HL-60 (cell line): ENCODE results near the gene BROX.

Experiments used
- DNase-seq, 2 experiments: peaks; one replicate each; pipeline ENCODE4 v3.0.0-alpha.2; 2010 to 2020; ENCODE audit warnings: low read depth in 1 of 2, low spot score in 1 of 2
- H3K27ac ChIP-seq: fragments of 250-450 bp; sonication (Bioruptor Pico); replicated peaks from 2 replicates; pipeline ENCODE4 v1.5.1; 2020; ENCODE audit warnings: mild to moderate bottlenecking, moderate library complexity
- H3K27me3 ChIP-seq: fragments of 250-450 bp; sonication (Bioruptor Pico); 2 replicates; pipeline ENCODE4 v1.5.1; 2021; ENCODE audit warnings: mild to moderate bottlenecking, moderate library complexity; ENCODE audit not compliant: insufficient read depth, poor library complexity, severe bottlenecking
- H3K4me3 ChIP-seq: replicated peaks from 2 replicates; pipeline ENCODE4 v1.5.1; 2011; ENCODE audit warnings: mild to moderate bottlenecking, control low read depth, low read length; ENCODE audit not compliant: insufficient read depth
- CTCF ChIP-seq: IDR thresholded peaks from one replicate; pipeline ENCODE4 v1.5.1; 2011; ENCODE audit warnings: low read length, control low read depth, inconsistent platforms; ENCODE audit not compliant: insufficient read depth
- GABPA ChIP-seq: IDR thresholded peaks from 2 replicates; pipeline ENCODE4 v1.6.1; 2012; ENCODE audit warnings: low read depth
- POLR2AphosphoS5 ChIP-seq: IDR thresholded peaks from 2 replicates; pipeline ENCODE4 v1.6.1; 2012; ENCODE audit warnings: low read depth
- REST ChIP-seq: IDR thresholded peaks from 2 replicates; pipeline ENCODE4 v1.6.1; 2012; ENCODE audit warnings: low read depth; ENCODE audit not compliant: insufficient replicate concordance
- SPI1 ChIP-seq: IDR thresholded peaks from 2 replicates; pipeline ENCODE4 v1.6.1; 2012; ENCODE audit warnings: low read depth, mild to moderate bottlenecking, borderline replicate concordance

BROX gene

GRCh38 chr1:222732216-222733159 lies 20.1 kb downstream of the BROX start:
- DNase-seq: no peak
- no peak overlapping the region for H3K27ac ChIP-seq
- TF ChIP-seq SPI1 (no peak), POLR2AphosphoS5 (no peak), CTCF (no peak), GABPA (no peak), REST (no peak)
- no peaks in the 10 kb centered on the region for H3K27me3 ChIP-seq
- no peak overlapping the region for H3K4me3 ChIP-seq

- no peak for TF ChIP-seq POLR2AphosphoS5
- TF ChIP-seq CTCF: no peak
- TF ChIP-seq SPI1: no peak
- no peak for TF ChIP-seq REST
- no peak for TF ChIP-seq GABPA
- DNase-seq: no peak
- H3K27me3 ChIP-seq: no peaks in the 10 kb centered on the region
- H3K27ac ChIP-seq: no peak overlapping the region
- no peak overlapping the region for H3K4me3 ChIP-seq
These were observed 22.4 kb downstream of the BROX start for GRCh38 chr1:222734740-222735139.

GRCh38 chr1:222736470-222736869 lies 24.1 kb downstream of the BROX start:
- no peak for DNase-seq
- Histone ChIP-seq H3K4me3 (no peak overlapping the region), H3K27me3 (no peaks in the 10 kb centered on the region), H3K27ac (no peak overlapping the region)
- TF ChIP-seq GABPA (no peak), SPI1 (no peak), CTCF (no peak), POLR2AphosphoS5 (no peak), REST (no peak)
